ENCODE results near the gene CERK. TPM values are rescaled to one million over a fixed set of nuclear protein-coding genes. Genes with fewer than 3 reads are reported as not detected.

The CERK gene
- total RNA-seq, 4 donors from 2014 or later = 37.4 to 59.9 (median 57.3) TPM

DNA sequence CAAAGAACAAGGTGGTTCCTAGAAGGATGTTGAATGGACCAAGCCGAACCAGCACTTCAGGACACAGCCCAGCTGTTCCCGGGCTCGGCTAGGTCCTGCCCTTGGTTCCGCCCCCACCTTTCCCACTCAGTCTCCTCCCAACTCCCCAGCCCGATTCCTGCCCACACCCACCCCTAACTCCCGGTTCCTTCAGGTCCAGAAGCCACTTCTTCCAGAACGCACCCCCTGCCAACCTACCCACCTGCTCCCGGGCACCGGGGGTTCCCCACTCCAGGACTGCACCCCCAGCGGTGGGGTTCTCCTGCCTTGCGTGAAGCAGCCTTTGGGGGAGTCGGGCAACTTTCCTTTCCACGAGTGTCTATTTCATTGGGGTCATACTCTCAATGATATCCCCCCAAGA lies 30.7 kb downstream of the CERK start:
- Histone ChIP-seq H3K4me3 (no peak overlapping the region), H3K36me3 (no peaks in the 10 kb centered on the region), H3K27ac (no peak overlapping the region), H3K4me1 (no peaks in the 10 kb centered on the region), H3K9me3 (no peaks in the 10 kb centered on the region), H3K27me3 (no peaks in the 10 kb centered on the region)
- intact Hi-C loops (cut with DNase I; ENCODE audit: low total_unique reads) = no loop called here
- TF ChIP-seq POLR2A (IDR thresholded peaks at IDR 0.05) = no peak
- TF ChIP-seq, protein P1, sequence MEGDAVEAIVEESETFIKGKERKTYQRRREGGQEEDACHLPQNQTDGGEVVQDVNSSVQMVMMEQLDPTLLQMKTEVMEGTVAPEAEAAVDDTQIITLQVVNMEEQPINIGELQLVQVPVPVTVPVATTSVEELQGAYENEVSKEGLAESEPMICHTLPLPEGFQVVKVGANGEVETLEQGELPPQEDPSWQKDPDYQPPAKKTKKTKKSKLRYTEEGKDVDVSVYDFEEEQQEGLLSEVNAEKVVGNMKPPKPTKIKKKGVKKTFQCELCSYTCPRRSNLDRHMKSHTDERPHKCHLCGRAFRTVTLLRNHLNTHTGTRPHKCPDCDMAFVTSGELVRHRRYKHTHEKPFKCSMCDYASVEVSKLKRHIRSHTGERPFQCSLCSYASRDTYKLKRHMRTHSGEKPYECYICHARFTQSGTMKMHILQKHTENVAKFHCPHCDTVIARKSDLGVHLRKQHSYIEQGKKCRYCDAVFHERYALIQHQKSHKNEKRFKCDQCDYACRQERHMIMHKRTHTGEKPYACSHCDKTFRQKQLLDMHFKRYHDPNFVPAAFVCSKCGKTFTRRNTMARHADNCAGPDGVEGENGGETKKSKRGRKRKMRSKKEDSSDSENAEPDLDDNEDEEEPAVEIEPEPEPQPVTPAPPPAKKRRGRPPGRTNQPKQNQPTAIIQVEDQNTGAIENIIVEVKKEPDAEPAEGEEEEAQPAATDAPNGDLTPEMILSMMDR (IDR thresholded peaks at IDR 0.05) = no peak
- DNase-seq = no peak

DNA sequence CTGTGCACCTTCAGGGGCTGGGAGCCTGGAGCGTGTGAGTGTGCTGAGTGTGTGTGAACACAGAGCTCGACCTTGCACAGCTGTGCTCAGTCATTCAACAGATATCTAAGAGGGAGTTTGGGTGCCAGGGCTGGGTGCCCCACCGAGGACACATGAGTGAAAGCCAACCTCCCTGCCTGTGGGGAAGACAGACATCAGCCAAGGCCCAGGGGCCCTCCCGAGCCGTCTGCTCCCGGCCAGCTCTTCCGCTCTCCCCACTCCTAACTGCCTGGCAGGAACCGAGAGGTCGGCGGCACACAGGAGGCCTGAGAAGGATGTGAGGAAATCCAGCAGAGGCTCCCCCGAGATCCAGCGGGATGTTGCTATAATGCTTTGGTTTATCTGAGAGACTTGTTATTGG lies 32.0 kb downstream of the CERK start:
- Histone ChIP-seq H3K4me3 (no peak overlapping the region), H3K27me3 (no peaks in the 10 kb centered on the region), H3K27ac (no peak overlapping the region), H3K4me1 (no peaks in the 10 kb centered on the region), H3K36me3 (no peaks in the 10 kb centered on the region), H3K9me3 (no peaks in the 10 kb centered on the region)
- TF ChIP-seq POLR2A (IDR thresholded peaks at IDR 0.05) = no peak
- TF ChIP-seq, protein P1 (IDR thresholded peaks at IDR 0.05) = no peak
- no peak for DNase-seq
- intact Hi-C loops (cut with DNase I; ENCODE audit: low total_unique reads) = no loop called here

DNA sequence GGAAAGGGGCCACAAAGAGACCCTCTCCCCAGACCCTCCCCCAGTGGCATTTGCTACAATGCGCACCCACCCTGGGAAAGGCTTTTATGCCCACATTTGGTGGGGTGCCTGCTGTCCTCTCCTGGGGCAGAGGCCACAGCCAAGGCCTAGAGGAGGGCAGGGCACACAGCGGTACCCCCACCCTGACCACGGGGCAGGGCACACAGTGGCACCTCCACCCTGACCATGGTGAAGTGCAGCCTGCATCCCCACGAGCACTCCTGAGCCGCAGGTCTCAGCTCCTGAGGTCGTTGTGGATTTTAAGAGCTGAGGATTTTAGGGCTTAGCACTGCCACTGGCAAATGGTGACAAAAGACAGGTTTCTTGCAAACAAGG lies 34.1 kb downstream of the CERK start:
- Histone ChIP-seq H3K27me3 (no peaks in the 10 kb centered on the region), H3K36me3 (no peaks in the 10 kb centered on the region), H3K4me3 (no peak overlapping the region), H3K9me3 (no peaks in the 10 kb centered on the region), H3K27ac (no peak overlapping the region), H3K4me1 (no peaks in the 10 kb centered on the region)
- no peak for DNase-seq
- intact Hi-C loops (cut with DNase I; ENCODE audit: low total_unique reads) = no loop called here
- TF ChIP-seq POLR2A (IDR thresholded peaks at IDR 0.05) = no peak
- TF ChIP-seq, protein P1 (IDR thresholded peaks at IDR 0.05) = no peak

DNA sequence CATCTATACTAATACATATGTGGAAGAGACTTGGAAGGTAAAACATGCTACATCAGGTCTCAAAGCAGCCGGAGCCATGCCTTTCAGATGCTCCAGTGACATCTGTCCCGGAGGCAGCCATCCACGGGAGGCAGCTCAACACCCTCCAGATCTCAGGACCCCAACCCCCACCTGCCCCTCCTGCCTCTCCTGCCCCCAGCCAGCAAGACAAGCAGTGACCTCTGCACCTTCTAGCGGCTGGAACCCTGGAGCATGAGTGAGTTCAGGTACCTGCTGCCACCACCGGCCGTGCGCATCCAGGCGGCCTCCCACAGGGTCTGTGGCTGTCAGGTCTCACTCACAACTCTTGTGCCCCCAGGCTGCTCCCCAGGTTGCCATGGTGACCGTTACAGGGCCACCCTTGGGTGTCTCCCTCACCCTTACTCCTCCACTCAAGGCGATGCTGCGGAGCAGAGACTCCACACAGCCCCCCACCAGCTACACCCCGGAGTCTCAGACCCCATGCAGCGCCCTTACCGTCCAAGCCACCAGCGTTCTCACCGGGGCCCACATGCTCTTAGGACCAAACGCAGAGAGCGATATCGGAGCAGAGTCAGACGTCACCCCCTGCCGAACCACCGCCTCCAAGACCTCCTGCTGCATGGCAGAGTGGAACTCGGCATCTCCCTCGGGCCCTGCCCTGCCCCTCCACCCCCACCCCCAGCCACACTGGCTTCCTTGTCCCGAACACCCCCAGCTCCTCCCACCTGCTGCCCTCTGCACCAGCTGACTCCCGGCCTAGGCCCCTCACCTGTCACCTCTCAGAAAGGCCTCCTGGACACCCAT lies 34.7 kb downstream of the CERK start:
- H3K36me3 ChIP-seq = no peaks in the 10 kb centered on the region

DNA sequence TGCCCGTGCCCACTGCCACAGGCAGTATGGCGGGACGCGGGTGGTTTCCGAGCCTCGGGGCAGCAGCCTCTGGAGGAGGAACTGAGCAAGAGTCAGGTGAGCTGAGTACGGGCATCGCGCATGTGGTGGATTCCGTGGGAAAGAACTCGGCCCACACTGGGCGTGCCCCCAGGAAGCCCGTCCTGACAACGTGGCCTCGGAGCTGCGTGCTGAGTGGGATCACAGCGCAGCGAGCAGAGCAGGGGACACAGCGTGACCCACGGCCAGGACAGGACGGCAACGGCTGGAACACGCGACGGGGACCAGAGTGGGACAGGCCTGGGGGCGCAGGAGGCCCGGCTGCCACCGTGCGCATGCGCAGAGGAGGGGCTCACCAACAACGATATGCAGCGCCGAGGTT lies 36.8 kb downstream of the CERK start:
- Histone ChIP-seq H3K36me3 (no peaks in the 10 kb centered on the region), H3K27ac (no peak overlapping the region), H3K27me3 (no peaks in the 10 kb centered on the region), H3K9me3 (no peaks in the 10 kb centered on the region), H3K4me3 (no peak overlapping the region), H3K4me1 (no peaks in the 10 kb centered on the region)
- intact Hi-C loops (cut with DNase I; ENCODE audit: low total_unique reads) = no loop called here
- no peak for DNase-seq
- TF ChIP-seq, protein P1 (IDR thresholded peaks at IDR 0.05) = no peak
- no peak for TF ChIP-seq POLR2A (IDR thresholded peaks at IDR 0.05)

More for the DNA sequence above, 34.7 kb downstream of the CERK start:
- no peak overlapping the region for H3K4me3 ChIP-seq
- no peaks in the 10 kb centered on the region for H3K4me1 ChIP-seq
- no peaks in the 10 kb centered on the region for H3K9me3 ChIP-seq
- intact Hi-C loops (cut with DNase I; ENCODE audit: low total_unique reads) = no loop called here
- DNase-seq = no peak
- TF ChIP-seq, protein P1 (IDR thresholded peaks at IDR 0.05) = no peak
- TF ChIP-seq POLR2A (IDR thresholded peaks at IDR 0.05) = no peak
- no peak overlapping the region for H3K27ac ChIP-seq
- no peaks in the 10 kb centered on the region for H3K27me3 ChIP-seq
